Measurements from ENCODE around the gene TNKS2.

TNKS2 gene

DNA sequence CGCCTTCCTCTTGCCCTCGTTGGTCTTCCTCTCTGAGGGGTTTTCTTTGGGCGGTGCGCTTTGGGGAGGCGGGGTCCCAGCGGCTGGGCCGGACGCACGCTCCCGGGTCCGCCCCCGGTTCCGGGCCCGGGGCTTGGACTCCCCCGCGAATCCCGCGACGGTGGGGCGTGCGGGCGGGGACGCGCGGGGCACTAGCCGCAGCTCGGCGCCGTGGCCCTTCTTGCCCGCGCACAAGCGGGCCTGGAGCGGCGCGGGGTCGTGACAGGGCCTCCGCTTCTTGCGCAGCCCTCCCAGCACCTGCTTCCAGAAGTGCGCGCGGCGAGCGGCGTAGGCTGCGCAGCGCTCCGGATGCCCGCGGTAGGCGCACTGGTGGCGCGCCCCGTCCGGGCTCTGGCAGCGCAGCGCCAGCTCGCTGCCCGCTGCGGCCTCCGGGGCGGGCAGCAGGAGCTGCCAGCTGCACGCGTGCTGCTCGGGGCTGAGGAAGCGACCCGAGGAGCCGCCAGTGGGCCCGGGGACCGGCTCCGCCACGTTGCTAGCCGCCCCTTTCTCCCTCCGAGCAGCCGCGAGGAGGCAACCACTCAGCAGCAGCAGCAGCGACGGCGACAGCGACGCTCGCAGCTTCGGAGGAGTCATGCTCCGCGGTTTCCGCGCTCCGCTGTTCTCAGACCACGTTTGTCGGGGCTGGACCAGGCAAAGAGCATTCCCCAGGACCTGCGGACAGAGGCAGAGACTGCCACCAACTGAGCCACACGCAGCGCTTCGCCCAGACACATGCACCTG is 110.3 kb downstream of the TNKS2 start:
- TF ChIP-seq, protein P1, sequence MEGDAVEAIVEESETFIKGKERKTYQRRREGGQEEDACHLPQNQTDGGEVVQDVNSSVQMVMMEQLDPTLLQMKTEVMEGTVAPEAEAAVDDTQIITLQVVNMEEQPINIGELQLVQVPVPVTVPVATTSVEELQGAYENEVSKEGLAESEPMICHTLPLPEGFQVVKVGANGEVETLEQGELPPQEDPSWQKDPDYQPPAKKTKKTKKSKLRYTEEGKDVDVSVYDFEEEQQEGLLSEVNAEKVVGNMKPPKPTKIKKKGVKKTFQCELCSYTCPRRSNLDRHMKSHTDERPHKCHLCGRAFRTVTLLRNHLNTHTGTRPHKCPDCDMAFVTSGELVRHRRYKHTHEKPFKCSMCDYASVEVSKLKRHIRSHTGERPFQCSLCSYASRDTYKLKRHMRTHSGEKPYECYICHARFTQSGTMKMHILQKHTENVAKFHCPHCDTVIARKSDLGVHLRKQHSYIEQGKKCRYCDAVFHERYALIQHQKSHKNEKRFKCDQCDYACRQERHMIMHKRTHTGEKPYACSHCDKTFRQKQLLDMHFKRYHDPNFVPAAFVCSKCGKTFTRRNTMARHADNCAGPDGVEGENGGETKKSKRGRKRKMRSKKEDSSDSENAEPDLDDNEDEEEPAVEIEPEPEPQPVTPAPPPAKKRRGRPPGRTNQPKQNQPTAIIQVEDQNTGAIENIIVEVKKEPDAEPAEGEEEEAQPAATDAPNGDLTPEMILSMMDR (IDR thresholded peaks at IDR 0.05) = peak in 1 of 2 experiments; percentile 41
- DNase-seq = peak; percentile 72 to 85
- peaks cover 0 to 21% (median 8%) of the 10 kb centered on the region in 4 donors for H3K4me1 ChIP-seq
- intact Hi-C loops (cut with DNase I; ENCODE audit: low total_unique reads) = loop anchor here (10.0 kb wide), 1 partner anchor 144 kb away; no protein-coding TSS in a partner anchor
- H3K9me3 ChIP-seq = no peaks in the 10 kb centered on the region
- H3K27ac ChIP-seq = peak overlapping the region; percentile 76 to 80
- H3K4me3 ChIP-seq = peak overlapping the region; percentile 72 to 84
- H3K36me3 ChIP-seq = no peaks in the 10 kb centered on the region
- H3K27me3 ChIP-seq = no peaks in the 10 kb centered on the region

DNA sequence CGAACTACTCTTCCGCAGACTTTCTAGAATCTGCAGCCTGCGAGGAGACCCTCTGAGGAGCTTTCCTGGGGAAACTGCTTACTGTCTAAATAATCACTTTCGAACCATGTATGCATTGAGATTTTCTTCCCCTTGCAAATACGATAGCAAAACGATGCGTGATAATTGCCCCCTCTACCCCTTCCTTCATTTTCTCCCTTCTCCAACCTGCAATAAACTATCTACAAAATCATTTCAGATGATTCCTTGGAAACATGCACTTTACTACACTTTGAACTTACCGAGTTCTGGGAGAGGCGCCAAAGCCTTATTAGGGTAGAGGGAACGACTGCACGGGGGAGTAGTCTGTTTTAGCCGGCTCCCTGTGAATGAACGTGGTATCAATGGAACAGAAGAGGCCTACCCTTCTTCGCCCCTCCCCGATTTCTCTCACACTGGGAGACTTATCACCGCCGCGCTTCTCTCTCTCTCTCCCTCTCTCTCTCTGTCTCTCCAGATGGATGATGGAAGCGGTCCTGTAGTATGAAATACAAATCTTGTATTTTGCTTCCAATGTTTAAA is 111.0 kb downstream of the TNKS2 start, which contains the start of gene FGFBP3:
TSS of gene FGFBP3 (minus strand) at position 370 of the 561 bp plus-strand sequence. CDS start 517 bp downstream, outside the sequence.
- Histone ChIP-seq H3K4me3 (peak within 1 kb of the TSS; percentile 72 to 84), H3K27ac (peak within 1 kb of the TSS; percentile 76 to 80), H3K36me3 (no peaks in the 10 kb centered on the region), H3K9me3 (no peaks in the 10 kb centered on the region), H3K27me3 (no peaks in the 10 kb centered on the region), H3K4me1 (peaks cover 0 to 21% (median 8%) of the 10 kb centered on the region in 4 donors)
- DNase-seq = no peak
- intact Hi-C loops (cut with DNase I; ENCODE audit: low total_unique reads) = loop anchor here (10.0 kb wide), 1 partner anchor 144 kb away; no protein-coding TSS in a partner anchor
- TF ChIP-seq, protein P1 (IDR thresholded peaks at IDR 0.05) = no peak

DNA sequence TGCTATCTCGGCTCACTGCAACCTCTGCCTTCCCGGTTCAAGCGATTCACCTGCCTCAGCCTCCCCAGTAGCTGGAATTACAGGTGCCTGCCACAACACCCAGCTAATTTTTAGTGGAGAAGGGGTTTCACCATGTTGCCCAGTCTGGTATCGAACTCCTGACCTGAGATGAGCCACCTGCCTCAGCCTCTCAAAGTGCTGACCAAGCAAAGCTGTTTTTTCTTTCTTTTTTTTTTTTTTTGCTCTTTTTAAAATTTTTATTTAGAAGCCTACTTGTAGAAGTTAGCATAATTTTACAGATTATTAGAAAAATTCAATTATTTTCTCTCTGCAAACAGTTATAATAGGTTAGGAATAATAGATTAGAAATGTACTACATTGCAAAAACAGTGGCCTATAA is 112.2 kb downstream of the TNKS2 start:
- Histone ChIP-seq H3K4me3 (no peak overlapping the region), H3K27ac (no peak overlapping the region), H3K4me1 (peaks cover 0 to 21% (median 8%) of the 10 kb centered on the region in 4 donors), H3K27me3 (no peaks in the 10 kb centered on the region), H3K9me3 (no peaks in the 10 kb centered on the region), H3K36me3 (no peaks in the 10 kb centered on the region)
- intact Hi-C loops (cut with DNase I; ENCODE audit: low total_unique reads) = no loop called here
- TF ChIP-seq, protein P1 (IDR thresholded peaks at IDR 0.05) = no peak
- DNase-seq = no peak

Measured in tibial artery (tissue), 4 donors.